GM23248 (cell line): Measurements from ENCODE around the gene FAM131B. TPM values are rescaled to one million over a fixed set of nuclear protein-coding genes. Genes with fewer than 3 reads are reported as not detected.
"Not testable (repeated sequence)": the region's sequence is repeated elsewhere in the genome, so short reads cannot be mapped to it uniquely, and the experiment has no call there.

Experiments
- DNase-seq: peaks from one replicate; pipeline ENCODE4 v3.0.0-alpha.2; 2015
- H2AFZ ChIP-seq: fragments of 200-600 bp; sonication (generic); 2 replicates; pipeline ENCODE4 v1.6.1; 2016; ENCODE audit warnings: antibody characterized with exemption
- H3F3A ChIP-seq: fragments of 200-600 bp; sonication (generic); 2 replicates; pipeline ENCODE4 v1.6.1; 2016; ENCODE audit warnings: mild to moderate bottlenecking, antibody characterized with exemption, mixed run types; ENCODE audit not compliant: insufficient read depth
- H3K27ac ChIP-seq: fragments of 200-600 bp; sonication (generic); 2 replicates; pipeline ENCODE4 v1.5.1; 2016; ENCODE audit warnings: mild to moderate bottlenecking
- H3K27me3 ChIP-seq: fragments of 200-600 bp; sonication (generic); replicated peaks from 2 replicates; pipeline ENCODE4 v1.6.1; 2016; ENCODE audit warnings: mild to moderate bottlenecking; ENCODE audit not compliant: insufficient read depth
- H3K36me3 ChIP-seq: fragments of 200-600 bp; sonication (generic); 2 replicates; pipeline ENCODE4 v1.6.1; 2016; ENCODE audit warnings: low read depth, mild to moderate bottlenecking
- H3K4me1 ChIP-seq: fragments of 200-600 bp; sonication (generic); 2 replicates; pipeline ENCODE4 v1.6.1; 2016; ENCODE audit warnings: mild to moderate bottlenecking; ENCODE audit not compliant: insufficient read depth
- H3K4me2 ChIP-seq: fragments of 200-600 bp; sonication (generic); one replicate; pipeline ENCODE4 v1.6.1; 2016; ENCODE audit warnings: mild to moderate bottlenecking; ENCODE audit not compliant: unreplicated experiment
- H3K4me3 ChIP-seq: fragments of 200-600 bp; sonication (generic); 2 replicates; pipeline ENCODE4 v1.5.1; 2016; ENCODE audit warnings: mild to moderate bottlenecking
- H3K79me2 ChIP-seq: fragments of 200-600 bp; sonication (generic); 2 replicates; pipeline ENCODE4 v1.6.1; 2016; ENCODE audit warnings: mild to moderate bottlenecking; ENCODE audit not compliant: insufficient read depth
- H3K9ac ChIP-seq: fragments of 200-600 bp; sonication (generic); 2 replicates; pipeline ENCODE4 v1.6.1; 2016; ENCODE audit warnings: mild to moderate bottlenecking
- H3K9me2 ChIP-seq: fragments of 200-600 bp; sonication (generic); 2 replicates; pipeline ENCODE4 v1.6.1; 2016; ENCODE audit warnings: mixed run types, mild to moderate bottlenecking, moderate library complexity; ENCODE audit not compliant: insufficient read depth
- H3K9me3 ChIP-seq: fragments of 200-600 bp; sonication (generic); one replicate; pipeline ENCODE4 v1.6.1; 2017; ENCODE audit warnings: low read depth
- H4K20me1 ChIP-seq: fragments of 200-600 bp; sonication (generic); 2 replicates; pipeline ENCODE4 v1.6.0; 2016; ENCODE audit not compliant: insufficient read depth
- EZH2 ChIP-seq: fragments of 200-600 bp; sonication (generic); IDR thresholded peaks from 2 replicates; pipeline ENCODE4 v1.6.1; 2018; ENCODE audit warnings: antibody characterized with exemption, mild to moderate bottlenecking; ENCODE audit not compliant: insufficient read depth, poor library complexity, severe bottlenecking
- EZH2phosphoT487 ChIP-seq: fragments of 200-600 bp; sonication (generic); IDR thresholded peaks from 2 replicates; pipeline ENCODE4 v1.6.1; 2018; ENCODE audit warnings: antibody characterized with exemption, moderate library complexity, mild to moderate bottlenecking, low read depth; ENCODE audit not compliant: insufficient read depth
- WGBS, 2 experiments: methylation state at CpG; one replicate each; pipeline ENCODE4 v1.1.6; 2015 to 2017; ENCODE audit warnings: low lambda C conversion rate in 2 of 2, low coverage in 1 of 2; ENCODE audit errors: missing lambda C conversion rate in 2 of 2; 5-methylcytosine and 5-hydroxymethylcytosine counted together
- in situ Hi-C: fragments of 300-500 bp; cut with MboI; formaldehyde crosslinking; loops from 2 replicates; pipeline ENCODE4 v1.15.0; 2020
- polyA plus RNA-seq: library from polyadenylated mRNA; unstranded; fragments of >200 nt; fragmentation: Nextera tagmentation; extraction: Ambion mirVana; gene quantifications from 2 replicates; pipeline ENCODE4 v1.2.1, GENCODE V29; 2016
- total RNA-seq: library from RNA; depleted of rRNA; stranded (reverse); fragments of >200 nt; shearing (Covaris generic); gene quantifications from 2 replicates; pipeline ENCODE4 v1.2.3, GENCODE V29; 2014

FAM131B gene
- total and polyA plus RNA-seq, 2 experiments from 2014 or later: 0.50 to 3.0 TPM

- WGBS, 2 experiments: 45 to 48% methylated on average over 9 of the region's 9 CpGs
- TF ChIP-seq EZH2phosphoT487 (no peak), EZH2 (no peak)
- DNase-seq: no peak
- H3K4me3 ChIP-seq: no peak overlapping the region
- H3K27me3 ChIP-seq: no peaks in the 10 kb centered on the region
- no peak overlapping the region for H3K27ac ChIP-seq
- peaks cover 16% of the 10 kb centered on the region for H3K4me1 ChIP-seq
- in situ Hi-C loops: no loop called here
- no peak overlapping the region for H3K4me2 ChIP-seq
- H3K9me2 ChIP-seq: no peaks in the 10 kb centered on the region
- H4K20me1 ChIP-seq: no peaks in the 10 kb centered on the region
- H3K9me3 ChIP-seq: no peaks in the 10 kb centered on the region
- no peaks in the 10 kb centered on the region for H3K79me2 ChIP-seq
- no peak overlapping the region for H2AFZ ChIP-seq
- no peaks in the 10 kb centered on the region for H3K36me3 ChIP-seq
- no peaks in the 10 kb centered on the region for H3F3A ChIP-seq
- H3K9ac ChIP-seq: no peak overlapping the region
Observed at GRCh38 chr7:143405173-143406001, 42.9 kb upstream of the FAM131B start.

DNA sequence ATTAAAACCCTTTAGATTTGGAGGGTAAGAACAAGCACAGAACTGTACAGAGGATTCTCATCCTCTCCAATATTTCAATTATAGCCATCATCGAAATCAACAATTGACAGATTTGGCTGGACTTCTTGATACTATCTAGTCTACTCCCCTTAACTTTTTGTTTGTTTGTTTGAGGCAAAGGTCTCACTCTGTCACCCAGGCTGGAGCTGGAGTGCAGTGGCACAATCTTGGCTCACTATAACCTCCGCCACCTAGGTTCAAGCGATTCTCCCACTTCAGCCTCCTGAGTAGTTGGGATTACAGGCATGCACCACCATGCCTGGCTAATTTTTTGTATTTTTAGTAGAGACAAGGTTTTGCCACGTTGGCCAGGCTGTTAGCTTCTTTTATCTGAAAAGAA, 39.7 kb upstream of the FAM131B start:
- H3K4me3 ChIP-seq, H3K79me2 ChIP-seq, H3K9me2 ChIP-seq, H3K4me1 ChIP-seq, H4K20me1 ChIP-seq, H2AFZ ChIP-seq, H3K36me3 ChIP-seq, DNase-seq, H3K9me3 ChIP-seq, H3K27me3 ChIP-seq, H3K9ac ChIP-seq, H3K4me2 ChIP-seq, H3K27ac ChIP-seq, H3F3A ChIP-seq, in situ Hi-C loops: not testable (repeated sequence)
- 79 to 83% methylated on average over 4 of the region's 4 CpGs for WGBS, 2 experiments

DNA sequence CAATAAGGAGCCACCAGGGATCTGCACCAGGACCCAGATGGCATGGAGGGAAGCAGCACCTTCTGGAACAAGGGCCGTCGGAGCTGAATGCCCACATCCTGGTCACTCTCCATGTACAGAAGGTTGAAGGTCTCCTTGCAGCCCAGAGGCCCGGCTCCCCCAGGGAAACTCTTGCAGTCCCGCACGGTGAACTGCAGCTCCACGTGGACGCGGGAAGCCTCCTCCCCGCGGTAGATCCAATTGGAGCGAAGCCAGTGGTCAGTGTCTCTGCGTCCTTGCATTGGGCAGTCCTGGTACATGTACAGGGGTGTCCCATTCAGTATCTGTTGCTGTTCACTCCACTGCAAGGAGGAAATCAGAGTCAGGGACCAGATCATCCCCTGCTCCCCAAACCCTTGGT, 38.8 kb upstream of the FAM131B start:
- 89 to 95% methylated on average over 12 of the region's 12 CpGs for WGBS, 2 experiments
- in situ Hi-C loops: no loop called here
- Histone ChIP-seq H3K4me2 (no peak overlapping the region), H3K27ac (no peak overlapping the region), H3K9me2 (no peaks in the 10 kb centered on the region), H3K9ac (no peak overlapping the region), H3K9me3 (no peaks in the 10 kb centered on the region), H3K27me3 (no peaks in the 10 kb centered on the region), H2AFZ (no peak overlapping the region), H4K20me1 (no peaks in the 10 kb centered on the region), H3K79me2 (no peaks in the 10 kb centered on the region), H3K4me3 (no peak overlapping the region), H3F3A (no peaks in the 10 kb centered on the region), H3K4me1 (peaks cover 9% of the 10 kb centered on the region; the same call in 1 of the 2 replicates), H3K36me3 (no peaks in the 10 kb centered on the region)
- no peak for DNase-seq
- TF ChIP-seq EZH2: no peak
- no peak for TF ChIP-seq EZH2phosphoT487

GRCh38 chr7:143399642-143400041, 37.1 kb upstream of the FAM131B start:
- H2AFZ ChIP-seq: no peak overlapping the region
- H3F3A ChIP-seq: no peaks in the 10 kb centered on the region
- no peak overlapping the region for H3K9ac ChIP-seq
- no peaks in the 10 kb centered on the region for H3K27me3 ChIP-seq
- H3K27ac ChIP-seq: no peak overlapping the region
- in situ Hi-C loops: no loop called here
- no peak overlapping the region for H3K4me3 ChIP-seq
- H4K20me1 ChIP-seq: no peaks in the 10 kb centered on the region
- peaks cover 10% of the 10 kb centered on the region; the same call in 1 of the 2 replicates for H3K4me1 ChIP-seq
- no peaks in the 10 kb centered on the region for H3K36me3 ChIP-seq
- no peak overlapping the region for H3K4me2 ChIP-seq
- WGBS, 2 experiments: 93 to 98% methylated on average over 15 to 20 of the region's 20 CpGs
- H3K9me2 ChIP-seq: no peaks in the 10 kb centered on the region
- no peaks in the 10 kb centered on the region for H3K9me3 ChIP-seq
- no peaks in the 10 kb centered on the region for H3K79me2 ChIP-seq
- DNase-seq: no peak
- TF ChIP-seq EZH2: no peak

DNA sequence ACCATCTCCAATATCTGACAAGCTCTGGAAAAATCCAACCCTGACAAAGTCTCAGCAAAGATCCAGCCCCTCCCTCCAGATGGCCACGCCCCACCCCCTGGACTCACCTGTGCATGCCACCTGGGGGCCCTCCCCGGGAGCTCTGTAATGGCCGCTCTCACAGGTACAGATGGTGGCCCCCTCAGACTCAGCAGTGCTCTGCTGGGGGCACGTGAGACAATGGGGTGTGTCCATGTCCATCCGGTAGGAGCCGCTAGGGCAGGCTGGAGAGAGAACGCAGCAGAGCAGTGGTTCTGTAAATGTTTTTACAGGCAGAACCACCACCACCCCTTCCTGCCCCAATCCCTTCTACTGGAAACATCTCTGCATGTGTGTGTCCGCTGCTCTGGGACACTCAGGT, 36.6 kb upstream of the FAM131B start:
- H4K20me1 ChIP-seq: no peaks in the 10 kb centered on the region
- peaks cover under 1% of the 10 kb centered on the region; the same call in 1 of the 2 replicates for H3F3A ChIP-seq
- no peak overlapping the region for H3K9ac ChIP-seq
- H3K4me2 ChIP-seq: no peak overlapping the region
- H3K9me2 ChIP-seq: no peaks in the 10 kb centered on the region
- no peaks in the 10 kb centered on the region for H3K79me2 ChIP-seq
- TF ChIP-seq EZH2: no peak
- no peak overlapping the region for H3K4me3 ChIP-seq
- H3K27ac ChIP-seq: no peak overlapping the region
- no peaks in the 10 kb centered on the region for H3K27me3 ChIP-seq
- 67 to 73% methylated on average over 7 to 8 of the region's 8 CpGs for WGBS, 2 experiments
- no peaks in the 10 kb centered on the region for H3K36me3 ChIP-seq
- no peaks in the 10 kb centered on the region for H3K9me3 ChIP-seq
- in situ Hi-C loops: no loop called here
- peaks cover 10% of the 10 kb centered on the region; the same call in 1 of the 2 replicates for H3K4me1 ChIP-seq
- H2AFZ ChIP-seq: no peak overlapping the region
- DNase-seq: no peak
